Lower leg skin (tissue), 3 donors: Measurements from ENCODE around the gene TTC8.

ENCODE experiments used
- POLR2A ChIP-seq, 2 donors: fragments of 450-650 bp; IDR thresholded peaks; one replicate each; pipeline ENCODE4 v1.6.1; 2016 to 2017; ENCODE audit warnings: antibody characterized with exemption in 2 of 2, mild to moderate bottlenecking in 1 of 2, moderate library complexity in 1 of 2
- TF ChIP-seq, protein P1 (sequence below), 3 donors: fragments of 450-650 bp; IDR thresholded peaks; one replicate each; pipeline ENCODE4 v1.5.1; 2016; ENCODE audit warnings: antibody characterized with exemption in 3 of 3, mild to moderate bottlenecking in 3 of 3, moderate library complexity in 2 of 3

GRCh38 chr14:88851587-88851986 is 27.1 kb downstream of the TTC8 start:
- TF ChIP-seq POLR2A (IDR thresholded peaks at IDR 0.05): no peak
- TF ChIP-seq, protein P1, sequence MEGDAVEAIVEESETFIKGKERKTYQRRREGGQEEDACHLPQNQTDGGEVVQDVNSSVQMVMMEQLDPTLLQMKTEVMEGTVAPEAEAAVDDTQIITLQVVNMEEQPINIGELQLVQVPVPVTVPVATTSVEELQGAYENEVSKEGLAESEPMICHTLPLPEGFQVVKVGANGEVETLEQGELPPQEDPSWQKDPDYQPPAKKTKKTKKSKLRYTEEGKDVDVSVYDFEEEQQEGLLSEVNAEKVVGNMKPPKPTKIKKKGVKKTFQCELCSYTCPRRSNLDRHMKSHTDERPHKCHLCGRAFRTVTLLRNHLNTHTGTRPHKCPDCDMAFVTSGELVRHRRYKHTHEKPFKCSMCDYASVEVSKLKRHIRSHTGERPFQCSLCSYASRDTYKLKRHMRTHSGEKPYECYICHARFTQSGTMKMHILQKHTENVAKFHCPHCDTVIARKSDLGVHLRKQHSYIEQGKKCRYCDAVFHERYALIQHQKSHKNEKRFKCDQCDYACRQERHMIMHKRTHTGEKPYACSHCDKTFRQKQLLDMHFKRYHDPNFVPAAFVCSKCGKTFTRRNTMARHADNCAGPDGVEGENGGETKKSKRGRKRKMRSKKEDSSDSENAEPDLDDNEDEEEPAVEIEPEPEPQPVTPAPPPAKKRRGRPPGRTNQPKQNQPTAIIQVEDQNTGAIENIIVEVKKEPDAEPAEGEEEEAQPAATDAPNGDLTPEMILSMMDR (IDR thresholded peaks at IDR 0.05): no peak
